HCT116 (cell line): Measurements from ENCODE around the gene OR8U1. TPM values are rescaled to one million over a fixed set of nuclear protein-coding genes. Genes with fewer than 3 reads are reported as not detected.

Experiments
- ATAC-seq: fragments of 200-7000 bp; cut with Tn5 transposase; 2 replicates; pipeline ENCODE4 v1.9.1; 2020; ENCODE audit warnings: mild to moderate bottlenecking, moderate library complexity
- BruUV-seq: library from RNA; stranded (reverse); fragments of 400-500 nt; replicated peaks from 2 replicates; lab custom pipeline; 2021; lab: Mats Ljungman, UMichigan
- CTCF ChIA-PET: fragments of 300-600 bp; sonication (Branson Sonifier 250); formaldehyde crosslinking; loops from one replicate; lab custom pipeline; 2021; ENCODE audit warnings: antibody characterized with exemption; lab: Charles Lee
- POLR2A ChIA-PET: fragments of 300-600, 350-600 bp; sonication (Branson Sonifier 250); formaldehyde crosslinking; loops from one replicate; lab custom pipeline; 2021; ENCODE audit warnings: antibody characterized with exemption; lab: Charles Lee
- RAD21 ChIA-PET, 2 experiments: fragments of 300-600 bp; sonication (Branson Sonifier 250); formaldehyde crosslinking; loops; one replicate each; lab custom pipeline; 2023; ENCODE audit warnings: low total read pairs in 2 of 2; ENCODE audit not compliant: uncharacterized antibody in 2 of 2, unreplicated experiment in 2 of 2, low non-redundant PET in 1 of 2; lab: Charles Lee
- DNase-seq: peaks from one replicate; pipeline ENCODE4 v3.0.0-alpha.2; 2010; ENCODE audit warnings: low read depth, low spot score
- H2AFZ ChIP-seq: fragments of 200-600 bp; shearing (Covaris generic), sonication (generic); 2 replicates; pipeline ENCODE4 v1.6.1; 2017; ENCODE audit warnings: low read depth, mixed run types, mixed read lengths, antibody characterized with exemption, low read length; ENCODE audit not compliant: poor library complexity, severe bottlenecking
- H3K27ac ChIP-seq: 2 replicates; pipeline ENCODE4 v1.5.1; 2012; ENCODE audit warnings: low read depth, low read length
- H3K27me3 ChIP-seq: fragments of 200-600 bp; sonication (generic); 2 replicates; pipeline ENCODE4 v1.6.1; 2016; ENCODE audit warnings: mixed run types, low read length, mixed read lengths; ENCODE audit not compliant: insufficient read depth
- H3K36me3 ChIP-seq, 2 experiments: fragments of 200-500 bp in 1 of 2; fragments of 200-600 bp in 1 of 2; sonication (Bioruptor generic) in 1 of 2; sonication (generic) in 1 of 2; 2 replicates each; pipeline versions ENCODE4 v1.5.1 to v1.6.1; 2014 to 2016; ENCODE audit warnings: low read length in 2 of 2, inconsistent platforms in 1 of 2, mixed read lengths in 1 of 2, mixed run types in 1 of 2; ENCODE audit not compliant: insufficient read depth in 2 of 2, control insufficient read depth in 1 of 2
- H3K4me1 ChIP-seq, 2 experiments: fragments of 200-600 bp in 1 of 2; sonication (generic) in 1 of 2; 2 replicates each; pipeline versions ENCODE4 v1.5.1 to v1.6.1; 2012 to 2017; ENCODE audit warnings: low read length in 2 of 2, inconsistent platforms in 1 of 2, mild to moderate bottlenecking in 1 of 2, mixed read lengths in 1 of 2, mixed run types in 1 of 2, moderate library complexity in 1 of 2; ENCODE audit not compliant: insufficient read depth in 2 of 2, control insufficient read depth in 1 of 2
- H3K4me2 ChIP-seq: fragments of 200-600 bp; sonication (generic); 2 replicates; pipeline ENCODE4 v1.6.1; 2017; ENCODE audit warnings: mixed run types, low read length, mixed read lengths
- H3K4me3 ChIP-seq, 2 experiments: fragments of 200-600 bp in 1 of 2; sonication (generic) in 1 of 2; replicated peaks in 1 of 2; 2 replicates each; pipeline ENCODE4 v1.5.1; 2011 to 2016; ENCODE audit warnings: low read length in 2 of 2, control low read depth in 1 of 2, low read depth in 1 of 2, mild to moderate bottlenecking in 1 of 2, mixed read lengths in 1 of 2, mixed run types in 1 of 2
- H3K79me2 ChIP-seq: fragments of 200-600 bp; sonication (generic); 2 replicates; pipeline ENCODE4 v1.6.1; 2017; ENCODE audit warnings: mild to moderate bottlenecking, mixed run types, low read length, moderate library complexity, mixed read lengths; ENCODE audit not compliant: insufficient read depth
- H3K9ac ChIP-seq: fragments of 200-600 bp; sonication (generic); 2 replicates; pipeline ENCODE4 v1.6.1; 2016; ENCODE audit warnings: low read length, mixed read lengths
- H3K9me2 ChIP-seq: fragments of 200-600 bp; sonication (generic), shearing (Covaris generic); 2 replicates; pipeline ENCODE4 v1.6.1; 2017; ENCODE audit warnings: mixed run types, mild to moderate bottlenecking, moderate library complexity; ENCODE audit not compliant: insufficient read depth
- H3K9me3 ChIP-seq, 2 experiments: fragments of 200-500 bp in 1 of 2; fragments of 200-600 bp in 1 of 2; sonication (Bioruptor generic) in 1 of 2; sonication (generic) in 1 of 2; 2 replicates each; pipeline ENCODE4 v1.6.1; 2014 to 2017; ENCODE audit warnings: low read length in 2 of 2, mixed read lengths in 2 of 2, inconsistent platforms in 1 of 2, low read depth in 1 of 2, mild to moderate bottlenecking in 1 of 2, mixed run types in 1 of 2, moderate library complexity in 1 of 2; ENCODE audit not compliant: control insufficient read depth in 1 of 2, insufficient read depth in 1 of 2
- H4K20me1 ChIP-seq: fragments of 200-600 bp; sonication (generic), shearing (Covaris generic); 2 replicates; pipeline ENCODE4 v1.6.1; 2017; ENCODE audit warnings: mixed run types, mild to moderate bottlenecking, moderate library complexity; ENCODE audit not compliant: insufficient read depth
- ATF3 ChIP-seq: IDR thresholded peaks from 2 replicates; pipeline ENCODE4 v1.6.1; 2012
- CEBPB ChIP-seq: IDR thresholded peaks from 2 replicates; pipeline ENCODE4 v1.6.1; 2012; ENCODE audit warnings: low read depth
- FOSL1 ChIP-seq: IDR thresholded peaks from 2 replicates; pipeline ENCODE4 v1.6.1; 2012; ENCODE audit warnings: low read depth
- POLR2A ChIP-seq: IDR thresholded peaks from 2 replicates; pipeline ENCODE4 v1.7.0; 2011; ENCODE audit warnings: borderline replicate concordance; ENCODE audit not compliant: insufficient read depth, insufficient read length; ENCODE audit errors: extremely low read depth
- RAD21 ChIP-seq: IDR thresholded peaks from 2 replicates; pipeline ENCODE4 v1.6.1; 2012; ENCODE audit warnings: low read depth, mild to moderate bottlenecking
- SP1 ChIP-seq: IDR thresholded peaks from 2 replicates; pipeline ENCODE4 v1.6.1; 2012; ENCODE audit warnings: low read depth
- SRF ChIP-seq: IDR thresholded peaks from 2 replicates; pipeline ENCODE4 v1.6.1; 2012; ENCODE audit warnings: low read depth
- YY1 ChIP-seq: IDR thresholded peaks from 2 replicates; pipeline ENCODE4 v1.6.1; 2011; ENCODE audit warnings: low read length, low read depth, moderate library complexity, mild to moderate bottlenecking; ENCODE audit not compliant: insufficient replicate concordance; ENCODE audit errors: extremely low read depth
- ZBTB33 ChIP-seq: IDR thresholded peaks from 2 replicates; pipeline ENCODE4 v1.6.1; 2011; ENCODE audit warnings: mild to moderate bottlenecking, low read length, moderate library complexity; ENCODE audit not compliant: insufficient replicate concordance; ENCODE audit errors: extremely low read depth
- intact Hi-C: fragments of 100-400 bp; cut with micrococcal nuclease; formaldehyde crosslinking; loops from 2 replicates; pipeline ENCODE4 v1.10.0; 2022
- total RNA-seq: library from RNA; stranded (reverse); gene quantifications from one replicate; pipeline ENCODE4 v1.2.1, GENCODE V29; 2021; ENCODE audit not compliant: unreplicated experiment
- TF ChIP-seq, protein P1 (sequence below), 3 experiments: fragments of 200-600 bp in 1 of 3; sonication (generic) in 1 of 3; IDR thresholded peaks in 2 of 3; conservative IDR thresholded peaks in 1 of 3; 2 replicates each; pipeline ENCODE4 v1.5.1; 2012 to 2017; ENCODE audit warnings: low read depth in 2 of 3, low read length in 2 of 3, antibody characterized with exemption in 1 of 3, borderline replicate concordance in 1 of 3, control low read depth in 1 of 3, mild to moderate bottlenecking in 1 of 3, mixed read lengths in 1 of 3, mixed run types in 1 of 3, moderate library complexity in 1 of 3; ENCODE audit not compliant: insufficient read depth in 1 of 3
- TF ChIP-seq, protein P2 (sequence below): IDR thresholded peaks from 2 replicates; pipeline ENCODE4 v1.6.1; 2012
- TF ChIP-seq, protein P3 (sequence below): IDR thresholded peaks from 2 replicates; pipeline ENCODE4 v1.6.1; 2012; ENCODE audit warnings: low read depth

Gene OR8U1
- total RNA-seq, 1 experiment from 2014 or later: not detected

DNA sequence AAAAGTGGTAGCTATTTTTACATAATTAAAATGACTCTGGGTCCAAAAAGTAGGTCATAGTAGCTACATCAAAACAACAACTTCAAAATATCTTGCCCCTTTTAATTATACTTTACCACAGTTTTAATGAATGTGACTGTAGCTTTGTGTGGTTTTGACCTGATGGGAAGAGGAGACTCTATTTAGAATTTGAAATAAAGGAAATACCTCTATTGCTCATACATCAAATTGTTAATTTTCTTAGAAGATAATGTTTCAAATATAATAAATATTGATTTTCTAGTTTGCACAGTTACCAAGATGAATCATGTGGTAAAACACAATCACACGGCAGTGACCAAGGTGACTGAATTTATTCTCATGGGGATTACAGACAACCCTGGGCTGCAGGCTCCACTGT is 29.7 kb upstream of the OR8U1 start, which contains the start of gene OR8K1:
OR8K1 (plus strand) TSS at position 301 of the 400 bp plus-strand sequence; CDS start at position 301, 0 bp downstream.
- CTCF ChIA-PET: no interaction called here
- intact Hi-C loops: no loop called here
- Histone ChIP-seq H3K4me3 (no peak within 1 kb of the TSS), H3K9me3 (peaks cover 15 to 23% of the 10 kb centered on the region in 2 experiments; a peak in 2 of 4 replicates), H4K20me1 (no peaks in the 10 kb centered on the region), H3K9ac (no peak within 1 kb of the TSS), H2AFZ (no peak within 1 kb of the TSS), H3K9me2 (no peaks in the 10 kb centered on the region), H3K79me2 (no peaks in the 10 kb centered on the region), H3K4me2 (no peak within 1 kb of the TSS), H3K27ac (no peak within 1 kb of the TSS), H3K4me1 (no peaks in the 10 kb centered on the region), H3K36me3 (no peaks in the 10 kb centered on the region), H3K27me3 (no peaks in the 10 kb centered on the region)
- BruUV-seq: no TSS peak
- RAD21 ChIA-PET: no interaction called here
- POLR2A ChIA-PET: no interaction called here
- DNase-seq: no peak
- TF ChIP-seq FOSL1 (no peak), YY1 (no peak), SP1 (no peak), POLR2A (no peak), SRF (no peak), CEBPB (no peak), ZBTB33 (no peak), RAD21 (no peak), ATF3 (no peak)
- TF ChIP-seq, protein P1, sequence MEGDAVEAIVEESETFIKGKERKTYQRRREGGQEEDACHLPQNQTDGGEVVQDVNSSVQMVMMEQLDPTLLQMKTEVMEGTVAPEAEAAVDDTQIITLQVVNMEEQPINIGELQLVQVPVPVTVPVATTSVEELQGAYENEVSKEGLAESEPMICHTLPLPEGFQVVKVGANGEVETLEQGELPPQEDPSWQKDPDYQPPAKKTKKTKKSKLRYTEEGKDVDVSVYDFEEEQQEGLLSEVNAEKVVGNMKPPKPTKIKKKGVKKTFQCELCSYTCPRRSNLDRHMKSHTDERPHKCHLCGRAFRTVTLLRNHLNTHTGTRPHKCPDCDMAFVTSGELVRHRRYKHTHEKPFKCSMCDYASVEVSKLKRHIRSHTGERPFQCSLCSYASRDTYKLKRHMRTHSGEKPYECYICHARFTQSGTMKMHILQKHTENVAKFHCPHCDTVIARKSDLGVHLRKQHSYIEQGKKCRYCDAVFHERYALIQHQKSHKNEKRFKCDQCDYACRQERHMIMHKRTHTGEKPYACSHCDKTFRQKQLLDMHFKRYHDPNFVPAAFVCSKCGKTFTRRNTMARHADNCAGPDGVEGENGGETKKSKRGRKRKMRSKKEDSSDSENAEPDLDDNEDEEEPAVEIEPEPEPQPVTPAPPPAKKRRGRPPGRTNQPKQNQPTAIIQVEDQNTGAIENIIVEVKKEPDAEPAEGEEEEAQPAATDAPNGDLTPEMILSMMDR (IDR thresholded peaks at IDR 0.05 in 2 of 3, conservative IDR thresholded peaks at IDR 0.05 in 1 of 3; ENCODE audit: borderline replicate concordance in 1 of 3, insufficient read depth in 1 of 3, low read depth in 2 of 3, low read length in 2 of 3): no peak
- TF ChIP-seq, protein P2, sequence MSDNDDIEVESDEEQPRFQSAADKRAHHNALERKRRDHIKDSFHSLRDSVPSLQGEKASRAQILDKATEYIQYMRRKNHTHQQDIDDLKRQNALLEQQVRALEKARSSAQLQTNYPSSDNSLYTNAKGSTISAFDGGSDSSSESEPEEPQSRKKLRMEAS: no peak
- TF ChIP-seq, protein P3, sequence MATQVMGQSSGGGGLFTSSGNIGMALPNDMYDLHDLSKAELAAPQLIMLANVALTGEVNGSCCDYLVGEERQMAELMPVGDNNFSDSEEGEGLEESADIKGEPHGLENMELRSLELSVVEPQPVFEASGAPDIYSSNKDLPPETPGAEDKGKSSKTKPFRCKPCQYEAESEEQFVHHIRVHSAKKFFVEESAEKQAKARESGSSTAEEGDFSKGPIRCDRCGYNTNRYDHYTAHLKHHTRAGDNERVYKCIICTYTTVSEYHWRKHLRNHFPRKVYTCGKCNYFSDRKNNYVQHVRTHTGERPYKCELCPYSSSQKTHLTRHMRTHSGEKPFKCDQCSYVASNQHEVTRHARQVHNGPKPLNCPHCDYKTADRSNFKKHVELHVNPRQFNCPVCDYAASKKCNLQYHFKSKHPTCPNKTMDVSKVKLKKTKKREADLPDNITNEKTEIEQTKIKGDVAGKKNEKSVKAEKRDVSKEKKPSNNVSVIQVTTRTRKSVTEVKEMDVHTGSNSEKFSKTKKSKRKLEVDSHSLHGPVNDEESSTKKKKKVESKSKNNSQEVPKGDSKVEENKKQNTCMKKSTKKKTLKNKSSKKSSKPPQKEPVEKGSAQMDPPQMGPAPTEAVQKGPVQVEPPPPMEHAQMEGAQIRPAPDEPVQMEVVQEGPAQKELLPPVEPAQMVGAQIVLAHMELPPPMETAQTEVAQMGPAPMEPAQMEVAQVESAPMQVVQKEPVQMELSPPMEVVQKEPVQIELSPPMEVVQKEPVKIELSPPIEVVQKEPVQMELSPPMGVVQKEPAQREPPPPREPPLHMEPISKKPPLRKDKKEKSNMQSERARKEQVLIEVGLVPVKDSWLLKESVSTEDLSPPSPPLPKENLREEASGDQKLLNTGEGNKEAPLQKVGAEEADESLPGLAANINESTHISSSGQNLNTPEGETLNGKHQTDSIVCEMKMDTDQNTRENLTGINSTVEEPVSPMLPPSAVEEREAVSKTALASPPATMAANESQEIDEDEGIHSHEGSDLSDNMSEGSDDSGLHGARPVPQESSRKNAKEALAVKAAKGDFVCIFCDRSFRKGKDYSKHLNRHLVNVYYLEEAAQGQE: no peak
- ATAC-seq: no peak
